PFSK-1 (cell line): Measurements from ENCODE around the gene MAGI2.

Experiments
- FOXP2 ChIP-seq: optimal IDR thresholded peaks from 2 replicates; pipeline ENCODE3; 2011; ENCODE audit warnings: borderline replicate concordance, control low read depth, inconsistent platforms; ENCODE audit not compliant: insufficient read depth; ENCODE audit errors: extremely low read length, extremely low read depth
- POLR2AphosphoS5 ChIP-seq: IDR thresholded peaks from 2 replicates; pipeline ENCODE4 v1.6.1; 2012; ENCODE audit warnings: low read depth, mild to moderate bottlenecking, control low read depth, low read length, moderate library complexity
- REST ChIP-seq, 2 experiments: IDR thresholded peaks; 2 replicates each; pipeline versions ENCODE4 v1.6.1 to v1.8.0; 2011 to 2012; ENCODE audit warnings: low read depth in 2 of 2, low read length in 2 of 2, control low read depth in 1 of 2, inconsistent platforms in 1 of 2, mild to moderate bottlenecking in 1 of 2, moderate library complexity in 1 of 2; ENCODE audit not compliant: insufficient read depth in 1 of 2
- SIN3A ChIP-seq: IDR thresholded peaks from 2 replicates; pipeline ENCODE4 v1.6.1; 2012; ENCODE audit warnings: mild to moderate bottlenecking, low read length, moderate library complexity, borderline replicate concordance; ENCODE audit not compliant: insufficient read depth
- TAF1 ChIP-seq: IDR thresholded peaks from 2 replicates; pipeline ENCODE4 v1.6.1; 2012; ENCODE audit warnings: low read length, control low read depth, borderline replicate concordance; ENCODE audit not compliant: insufficient read depth

GRCh38 chr7:79312022-79312421 is 141.4 kb downstream of the MAGI2 start:
- TF ChIP-seq REST (IDR thresholded peaks at IDR 0.05; ENCODE audit: insufficient read depth in 1 of 2, low read depth in 2 of 2, low read length in 2 of 2) (no peak), POLR2AphosphoS5 (no peak), TAF1 (no peak), SIN3A (no peak), FOXP2 (no peak)
